Raji (cell line): ENCODE data around the gene E2F1.

Source experiments
- POLR2A ChIP-seq: IDR thresholded peaks from 2 replicates; pipeline ENCODE4 v1.6.1; 2011; ENCODE audit warnings: low read depth, low read length, control low read depth; ENCODE audit not compliant: insufficient read depth

The E2F1 gene

GRCh38 chr20:33686100-33686983, at the start of gene E2F1:
Gene E2F1, minus strand, starts transcription at chr20:33686385. Its CDS starts 121 bp downstream, at chr20:33686264.
- peak; percentile 62 for TF ChIP-seq POLR2A

GRCh38 chr20:33733654-33734576, 47.7 kb upstream of the E2F1 start:
- TF ChIP-seq POLR2A, result peak; percentile 22; the same call in 1 of the 2 replicates

- peak; percentile 59; the same call in 1 of the 2 replicates for TF ChIP-seq POLR2A
Measured at GRCh38 chr20:33732166-33732970, 46.2 kb upstream of the E2F1 start.

GRCh38 chr20:33731693-33732165, 45.5 kb upstream of the E2F1 start, which contains the start of gene ZNF341:
Gene ZNF341, plus strand, starts transcription at chr20:33731996. Its CDS starts 26 bp downstream, at chr20:33732022.
- TF ChIP-seq POLR2A, result no peak

GRCh38 chr20:33730946-33731692, 44.9 kb upstream of the E2F1 start:
- TF ChIP-seq POLR2A, result no peak

GRCh38 chr20:33729101-33729500, 42.9 kb upstream of the E2F1 start:
- no peak for TF ChIP-seq POLR2A

GRCh38 chr20:33728463-33728862, 42.3 kb upstream of the E2F1 start:
- no peak for TF ChIP-seq POLR2A

- TF ChIP-seq POLR2A, result no peak
Measured at GRCh38 chr20:33727806-33728205, 41.6 kb upstream of the E2F1 start.

- no peak for TF ChIP-seq POLR2A
Measured at GRCh38 chr20:33727115-33727479, 40.9 kb upstream of the E2F1 start.

GRCh38 chr20:33725607-33726264, 39.6 kb upstream of the E2F1 start:
- TF ChIP-seq POLR2A, result no peak

- no peak for TF ChIP-seq POLR2A
Measured at GRCh38 chr20:33724439-33725094, 38.4 kb upstream of the E2F1 start.

- TF ChIP-seq POLR2A, result no peak
Measured at GRCh38 chr20:33721391-33722140, 35.4 kb upstream of the E2F1 start.

- no peak for TF ChIP-seq POLR2A
Measured at GRCh38 chr20:33719989-33720709, 34.0 kb upstream of the E2F1 start, which contains the start of gene PXMP4. Gene PXMP4, minus strand, starts transcription at chr20:33720310. Its CDS starts 103 bp downstream, at chr20:33720207.
